ENCODE results near the gene PARD3. TPM values are rescaled to one million over a fixed set of nuclear protein-coding genes. Genes with fewer than 3 reads are reported as not detected.
"Not testable (repeated sequence)": the region's sequence is repeated elsewhere in the genome, so short reads cannot be mapped to it uniquely, and the experiment has no call there.

PARD3 gene
- total RNA-seq, 6 experiments from 2014 or later: 19.1 to 27.8 (median 22.0) TPM

DNA sequence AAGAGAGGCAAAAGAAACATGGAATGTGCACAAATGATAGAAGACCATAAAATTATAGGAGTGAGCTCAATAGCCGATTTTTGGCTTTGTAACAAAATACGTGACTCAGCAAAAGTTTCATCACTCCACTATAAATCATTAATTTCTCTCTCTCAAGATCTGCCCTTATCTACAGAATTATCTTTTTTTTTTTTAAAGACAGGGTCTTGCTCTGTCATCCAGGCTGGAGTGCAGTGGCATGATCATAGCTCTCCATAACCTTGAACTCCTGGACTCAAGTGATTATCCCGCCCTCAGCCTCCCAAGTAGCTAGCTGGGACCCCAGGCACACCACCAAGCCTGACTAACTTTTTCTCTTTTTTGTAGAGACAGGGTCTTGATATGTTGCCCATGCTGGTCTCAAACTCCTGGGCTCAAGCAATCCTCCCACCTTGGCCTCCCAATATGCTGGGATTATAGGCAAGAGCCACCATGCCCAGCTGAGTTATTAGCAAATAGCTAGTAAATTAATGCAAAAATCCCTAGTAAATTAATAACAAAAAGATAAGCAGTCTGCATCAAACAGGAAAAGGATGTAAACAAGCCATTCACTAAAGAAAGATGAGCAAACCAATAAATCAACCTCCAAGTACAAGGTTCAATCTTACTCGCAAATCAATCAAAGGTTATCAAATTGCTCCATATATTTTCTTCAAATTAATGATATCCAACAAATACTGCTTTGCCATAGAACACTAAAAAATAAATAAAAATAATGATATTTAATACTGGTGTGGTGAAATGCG, 450.7 kb downstream of the PARD3 start:
- no peak for TF ChIP-seq POLR2A (IDR thresholded peaks at IDR 0.05)
- TF ChIP-seq, protein P1, sequence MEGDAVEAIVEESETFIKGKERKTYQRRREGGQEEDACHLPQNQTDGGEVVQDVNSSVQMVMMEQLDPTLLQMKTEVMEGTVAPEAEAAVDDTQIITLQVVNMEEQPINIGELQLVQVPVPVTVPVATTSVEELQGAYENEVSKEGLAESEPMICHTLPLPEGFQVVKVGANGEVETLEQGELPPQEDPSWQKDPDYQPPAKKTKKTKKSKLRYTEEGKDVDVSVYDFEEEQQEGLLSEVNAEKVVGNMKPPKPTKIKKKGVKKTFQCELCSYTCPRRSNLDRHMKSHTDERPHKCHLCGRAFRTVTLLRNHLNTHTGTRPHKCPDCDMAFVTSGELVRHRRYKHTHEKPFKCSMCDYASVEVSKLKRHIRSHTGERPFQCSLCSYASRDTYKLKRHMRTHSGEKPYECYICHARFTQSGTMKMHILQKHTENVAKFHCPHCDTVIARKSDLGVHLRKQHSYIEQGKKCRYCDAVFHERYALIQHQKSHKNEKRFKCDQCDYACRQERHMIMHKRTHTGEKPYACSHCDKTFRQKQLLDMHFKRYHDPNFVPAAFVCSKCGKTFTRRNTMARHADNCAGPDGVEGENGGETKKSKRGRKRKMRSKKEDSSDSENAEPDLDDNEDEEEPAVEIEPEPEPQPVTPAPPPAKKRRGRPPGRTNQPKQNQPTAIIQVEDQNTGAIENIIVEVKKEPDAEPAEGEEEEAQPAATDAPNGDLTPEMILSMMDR (IDR thresholded peaks at IDR 0.05): no peak
- Histone ChIP-seq H3K4me1 (peaks cover 0 to 13% (median 0%) of the 10 kb centered on the region in 4 donors), H3K36me3 (peaks cover 0 to 2% (median 0%) of the 10 kb centered on the region in 4 donors), H3K9me3 (no peaks in the 10 kb centered on the region), H3K27ac (peak overlapping the region in 1 of 3 donors; percentile 11), H3K27me3 (no peaks in the 10 kb centered on the region), H3K4me3 (no peak overlapping the region)
- intact Hi-C loops (cut with DNase I): no loop called here
- ATAC-seq (peak in 3 of 4 donors; percentile 58 to 83 (median 74)), DNase-seq (no peak)
- WGBS (ENCODE audit: insufficient coverage, low coverage, low lambda C conversion rate, missing lambda C conversion rate): 42% methylated on average over 5 of the region's 5 CpGs

DNA sequence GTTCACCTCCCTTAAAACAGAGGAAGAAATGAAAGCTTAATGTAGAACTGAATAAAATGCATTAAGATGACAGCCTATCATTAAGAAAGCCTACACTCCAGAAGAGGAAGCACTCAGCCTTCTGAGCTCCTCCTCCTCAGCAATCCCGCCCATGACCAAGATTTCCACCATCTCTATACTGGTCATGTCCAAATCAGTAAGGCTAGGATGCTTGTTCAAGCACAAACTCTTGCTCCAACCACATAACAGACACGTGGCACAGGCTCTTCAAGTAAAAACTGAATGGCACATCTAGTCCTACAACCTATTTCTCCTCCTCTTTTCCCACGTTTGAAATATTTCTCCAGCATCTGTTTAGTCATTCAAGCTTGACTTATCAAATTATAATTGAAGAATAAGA, 454.1 kb downstream of the PARD3 start:
- WGBS (ENCODE audit: insufficient coverage, low coverage, low lambda C conversion rate, missing lambda C conversion rate): 81% methylated on average over 3 of the region's 3 CpGs
- TF ChIP-seq POLR2A (IDR thresholded peaks at IDR 0.05): no peak
- TF ChIP-seq, protein P1 (IDR thresholded peaks at IDR 0.05): no peak

GRCh38 chr10:34359435-34359813, 455.7 kb downstream of the PARD3 start:
- no peak for TF ChIP-seq POLR2A (IDR thresholded peaks at IDR 0.05)
- intact Hi-C loops (cut with DNase I): no loop called here
- WGBS (ENCODE audit: insufficient coverage, low coverage, low lambda C conversion rate, missing lambda C conversion rate): 91% methylated on average over 4 of the region's 4 CpGs

More for the DNA sequence above, 454.1 kb downstream of the PARD3 start:
- ATAC-seq (no peak), DNase-seq (no peak)
- Histone ChIP-seq H3K36me3 (peaks cover 0 to 7% (median 2%) of the 10 kb centered on the region in 4 donors), H3K27me3 (no peaks in the 10 kb centered on the region), H3K4me3 (no peak overlapping the region), H3K4me1 (peaks cover 0 to 13% (median 0%) of the 10 kb centered on the region in 4 donors), H3K9me3 (no peaks in the 10 kb centered on the region), H3K27ac (no peak overlapping the region)
- intact Hi-C loops (cut with DNase I): no loop called here

GRCh38 chr10:34358729-34359434, 456.2 kb downstream of the PARD3 start:
- Histone ChIP-seq H3K4me3 (no peak overlapping the region), H3K9me3 (no peaks in the 10 kb centered on the region), H3K27me3 (no peaks in the 10 kb centered on the region), H3K4me1 (peaks cover 0 to 2% (median 0%) of the 10 kb centered on the region in 4 donors), H3K27ac (no peak overlapping the region), H3K36me3 (peaks cover 0 to 7% (median 2%) of the 10 kb centered on the region in 4 donors)
- WGBS (ENCODE audit: insufficient coverage, low coverage, low lambda C conversion rate, missing lambda C conversion rate): 83% methylated on average over 2 of the region's 2 CpGs
- ATAC-seq: no peak
- TF ChIP-seq POLR2A (IDR thresholded peaks at IDR 0.05): no peak
- TF ChIP-seq, protein P1 (IDR thresholded peaks at IDR 0.05): no peak
- DNase-seq: no peak
- intact Hi-C loops (cut with DNase I): no loop called here

More at GRCh38 chr10:34359435-34359813, 455.7 kb downstream of the PARD3 start:
- peaks cover 0 to 7% (median 2%) of the 10 kb centered on the region in 4 donors for H3K36me3 ChIP-seq
- ATAC-seq (no peak), DNase-seq (no peak)
- H3K4me1 ChIP-seq: peaks cover 0 to 8% (median 0%) of the 10 kb centered on the region in 4 donors
- no peak overlapping the region for H3K4me3 ChIP-seq
- no peak overlapping the region for H3K27ac ChIP-seq
- no peaks in the 10 kb centered on the region for H3K9me3 ChIP-seq
- H3K27me3 ChIP-seq: no peaks in the 10 kb centered on the region

GRCh38 chr10:34356463-34356862, 458.6 kb downstream of the PARD3 start:
- Histone ChIP-seq H3K4me1 (no peaks in the 10 kb centered on the region), H3K9me3 (no peaks in the 10 kb centered on the region), H3K27me3 (no peaks in the 10 kb centered on the region), H3K36me3 (peaks cover 0 to 7% (median 2%) of the 10 kb centered on the region in 4 donors), H3K4me3 (no peak overlapping the region), H3K27ac (no peak overlapping the region)
- no peak for ATAC-seq
- TF ChIP-seq, protein P1 (IDR thresholded peaks at IDR 0.05): no peak
- TF ChIP-seq POLR2A (IDR thresholded peaks at IDR 0.05): no peak
- intact Hi-C loops (cut with DNase I): no loop called here
- DNase-seq: no peak

- H3K36me3 ChIP-seq; H3K4me1 ChIP-seq; H3K27me3 ChIP-seq; H3K27ac ChIP-seq; ATAC-seq; DNase-seq; intact Hi-C loops (cut with DNase I); H3K9me3 ChIP-seq; H3K4me3 ChIP-seq: not testable (repeated sequence)
- WGBS (ENCODE audit: insufficient coverage, low coverage, low lambda C conversion rate, missing lambda C conversion rate): 89% methylated on average over 3 of the region's 4 CpGs
Observed at GRCh38 chr10:34353530-34353929, 461.6 kb downstream of the PARD3 start.

DNA sequence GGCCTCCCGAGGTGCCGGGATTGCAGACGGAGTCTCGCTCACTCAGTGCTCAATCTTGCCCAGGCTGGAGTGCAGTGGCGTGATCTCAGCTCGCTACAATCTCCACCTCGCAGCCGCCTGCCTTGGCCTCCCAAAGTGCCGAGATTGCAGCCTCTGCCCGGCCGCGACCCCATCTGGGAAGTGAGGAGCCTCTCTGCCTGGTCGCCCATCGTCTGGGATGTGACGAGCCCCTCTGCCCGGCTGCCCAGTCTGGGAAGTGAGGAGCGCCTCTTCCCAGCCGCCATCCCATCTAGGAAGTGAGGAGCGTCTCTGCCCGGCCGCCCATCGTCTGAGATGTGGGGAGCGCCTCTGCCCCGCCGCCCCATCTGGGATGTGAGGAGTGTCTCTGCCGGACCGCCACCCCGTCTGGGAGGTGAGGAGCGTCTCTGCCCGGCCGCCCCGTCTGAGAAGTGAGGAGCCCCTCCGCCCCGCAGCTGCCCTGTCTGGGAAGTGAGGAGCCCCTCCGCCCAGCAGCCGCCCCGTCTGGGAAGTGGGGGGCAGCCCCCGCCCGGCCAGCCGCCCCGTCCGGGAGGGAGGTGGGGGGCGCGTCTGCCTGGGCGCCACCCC, 462.4 kb downstream of the PARD3 start:
- H3K9me3 ChIP-seq; intact Hi-C loops (cut with DNase I); H3K27me3 ChIP-seq; H3K36me3 ChIP-seq; H3K4me1 ChIP-seq; ATAC-seq; H3K4me3 ChIP-seq; DNase-seq; H3K27ac ChIP-seq: not testable (repeated sequence)
- no CpG with 5 or more reads among the region's 45 CpGs for WGBS (ENCODE audit: insufficient coverage, low coverage, low lambda C conversion rate, missing lambda C conversion rate)
